ENCODE data around the gene TNFSF15.

- no peak for TF ChIP-seq POLR2A (IDR thresholded peaks at IDR 0.05)
- no peak for TF ChIP-seq CTCF (IDR thresholded peaks at IDR 0.05 in 4 of 5, conservative IDR thresholded peaks at IDR 0.05 in 1 of 5)
Observed at GRCh38 chr9:114811966-114812636, 6.3 kb upstream of the TNFSF15 start.
